Loucy (cell line): ENCODE results near the gene PTPRH.
"Not testable (repeated sequence)": the region's sequence is repeated elsewhere in the genome, so short reads cannot be mapped to it uniquely, and the experiment has no call there.

Experiments used
- CTCF ChIP-seq: fragments of 200-600 bp; sonication (generic); conservative IDR thresholded peaks from 2 replicates; pipeline ENCODE4 v1.5.1; 2014; ENCODE audit warnings: mild to moderate bottlenecking, antibody characterized with exemption, low read length
- EZH2phosphoT487 ChIP-seq: fragments of 200-600 bp; IDR thresholded peaks from 2 replicates; pipeline ENCODE4 v1.6.1; 2018; ENCODE audit warnings: antibody characterized with exemption, mild to moderate bottlenecking, moderate library complexity, borderline replicate concordance

- TF ChIP-seq CTCF = peak; percentile 32; the same call in 1 of the 2 replicates
- TF ChIP-seq EZH2phosphoT487 = not testable (repeated sequence)
Measured at GRCh38 chr19:55202199-55202598, 7.1 kb downstream of the PTPRH start.
